ENCODE data around the gene NTN5.
"Not testable (repeated sequence)": the region's sequence is repeated elsewhere in the genome, so short reads cannot be mapped to it uniquely, and the experiment has no call there.

NTN5 gene

DNA sequence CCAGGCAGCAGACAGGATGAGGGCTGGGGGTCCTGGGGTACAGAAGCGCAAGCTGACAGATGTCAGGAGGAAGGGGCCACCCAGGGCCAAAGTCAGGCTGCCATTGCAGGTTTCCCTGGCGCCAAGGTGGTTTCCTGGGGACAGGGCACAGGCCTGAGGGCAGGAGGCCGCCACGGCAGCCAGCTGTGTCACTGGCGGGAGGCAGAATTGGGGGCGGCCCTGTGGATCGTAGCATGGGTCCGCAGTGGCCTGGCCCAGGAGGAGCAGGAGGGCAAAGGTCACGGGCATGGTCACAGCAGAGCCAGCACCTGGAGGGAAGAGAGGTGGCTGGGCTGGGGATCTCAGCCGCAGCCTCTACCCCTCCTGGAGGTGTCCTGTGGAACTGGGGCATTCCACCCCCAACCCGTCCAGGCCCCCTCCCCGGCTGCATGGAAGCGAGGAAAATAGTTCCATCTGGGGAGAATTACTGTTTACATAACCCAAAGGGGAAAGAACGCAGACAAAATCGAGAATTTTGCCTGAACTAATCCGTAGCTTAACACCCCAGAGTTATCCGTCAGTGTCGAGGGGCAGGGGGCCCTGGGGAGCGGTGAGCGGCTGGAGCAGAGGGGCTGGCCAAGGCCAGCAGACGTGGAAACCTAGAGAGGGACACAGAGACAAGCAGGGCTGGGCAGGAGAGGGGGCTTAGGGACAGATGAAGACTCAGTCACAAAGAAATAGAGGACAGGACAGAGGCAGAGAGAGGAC, 1.9 kb downstream of the NTN5 start:
- in situ Hi-C loops (cut with MboI; ENCODE audit: low sequenced_read_pairs): no loop called here

GRCh38 chr19:48669903-48670668, 2.7 kb downstream of the NTN5 start:
- in situ Hi-C loops (cut with MboI; ENCODE audit: low sequenced_read_pairs): no loop called here

- in situ Hi-C loops (cut with MboI; ENCODE audit: low sequenced_read_pairs): no loop called here
These were observed 4.1 kb downstream of the NTN5 start for GRCh38 chr19:48668761-48669160.

GRCh38 chr19:48668332-48668731, 4.5 kb downstream of the NTN5 start:
- in situ Hi-C loops (cut with MboI; ENCODE audit: low sequenced_read_pairs): no loop called here

GRCh38 chr19:48665786-48666185, 7.0 kb downstream of the NTN5 start:
- in situ Hi-C loops (cut with MboI; ENCODE audit: low sequenced_read_pairs): no loop called here

DNA sequence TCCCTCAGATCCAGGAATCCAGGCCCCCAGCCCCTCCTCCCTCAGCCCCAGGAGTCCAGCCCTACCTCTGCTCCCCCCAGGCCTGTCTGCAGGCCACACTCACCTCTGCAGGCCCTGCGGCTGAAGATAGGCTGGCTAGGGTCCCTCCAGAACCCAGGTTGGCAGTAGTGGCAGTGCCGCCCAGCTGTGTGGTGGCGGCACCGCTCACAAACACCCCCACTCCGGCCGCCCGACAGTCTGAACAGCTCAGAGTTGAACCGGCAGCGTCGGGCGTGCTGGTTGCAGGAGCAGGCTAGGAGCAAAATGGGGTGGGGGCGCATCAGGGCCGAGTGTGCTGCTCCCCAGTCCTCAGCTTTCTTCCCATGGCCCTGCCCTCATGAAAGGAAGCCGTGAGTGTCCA, 8.3 kb downstream of the NTN5 start:
- in situ Hi-C loops (cut with MboI; ENCODE audit: low sequenced_read_pairs): no loop called here

DNA sequence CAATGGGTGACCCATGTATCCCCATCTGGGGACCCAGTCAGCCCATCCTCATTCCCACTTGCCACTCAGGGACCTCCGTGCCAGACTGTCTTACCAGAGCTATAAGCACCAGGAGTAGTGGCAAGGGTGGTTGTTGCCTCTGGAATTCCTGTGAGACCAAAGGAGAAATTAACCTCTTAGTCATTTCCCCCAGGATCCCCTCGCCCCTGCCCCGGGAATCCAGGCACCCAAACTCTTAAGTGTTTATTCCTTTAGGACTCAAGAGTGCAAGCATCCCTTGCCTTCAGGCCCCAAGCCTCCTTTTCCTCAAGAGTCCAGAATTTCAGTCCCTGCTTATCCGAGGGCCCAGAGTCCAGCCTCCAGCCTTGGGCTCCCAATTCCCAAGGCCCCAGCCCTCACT, 9.2 kb downstream of the NTN5 start:
- in situ Hi-C loops (cut with MboI; ENCODE audit: low sequenced_read_pairs): no loop called here

GRCh38 chr19:48661711-48662090, 11.1 kb downstream of the NTN5 start:
- in situ Hi-C loops (cut with MboI; ENCODE audit: low sequenced_read_pairs): no loop called here

DNA sequence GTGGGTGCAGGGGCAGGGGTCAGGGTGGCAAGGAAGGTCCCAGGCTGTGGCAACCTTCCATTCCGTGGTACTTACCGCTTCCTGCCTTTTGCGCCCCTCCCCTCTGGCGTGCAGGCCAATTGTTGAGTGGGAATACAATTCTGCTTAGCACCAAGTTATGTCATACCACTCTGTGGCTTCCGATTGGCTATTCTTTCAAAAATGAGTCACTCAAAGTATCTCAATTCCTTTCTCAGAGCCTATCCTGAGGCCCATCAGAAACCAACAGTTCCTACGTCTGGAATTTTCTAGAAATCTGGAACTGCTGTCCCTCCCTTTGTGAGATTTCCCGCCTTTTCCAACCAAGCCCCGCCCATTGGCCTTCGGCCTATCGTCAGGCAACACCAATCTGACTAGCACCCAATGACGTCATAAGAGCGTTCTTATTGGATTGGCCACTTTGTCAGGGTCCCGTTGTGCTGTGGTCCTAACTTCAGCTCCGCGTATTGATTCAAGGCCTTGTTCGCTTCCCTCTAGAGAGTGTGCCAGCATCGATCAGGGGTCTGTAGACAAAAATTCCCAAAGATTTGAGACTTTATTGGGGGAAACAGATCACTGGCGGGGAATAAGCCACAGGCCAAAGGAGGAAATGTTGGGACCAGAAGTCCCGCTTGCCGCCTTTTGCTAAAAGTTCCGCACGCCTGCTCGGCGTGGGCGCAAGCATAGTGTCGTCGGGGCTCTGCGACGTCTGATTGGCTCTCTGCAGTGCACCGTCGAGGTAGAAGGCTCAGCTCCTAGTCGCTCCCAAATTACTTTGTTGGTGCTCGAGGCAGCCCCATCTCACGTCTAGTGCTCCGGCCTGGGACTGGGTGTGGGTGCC, 11.7 kb downstream of the NTN5 start:
- in situ Hi-C loops (cut with MboI; ENCODE audit: low sequenced_read_pairs): no loop called here

DNA sequence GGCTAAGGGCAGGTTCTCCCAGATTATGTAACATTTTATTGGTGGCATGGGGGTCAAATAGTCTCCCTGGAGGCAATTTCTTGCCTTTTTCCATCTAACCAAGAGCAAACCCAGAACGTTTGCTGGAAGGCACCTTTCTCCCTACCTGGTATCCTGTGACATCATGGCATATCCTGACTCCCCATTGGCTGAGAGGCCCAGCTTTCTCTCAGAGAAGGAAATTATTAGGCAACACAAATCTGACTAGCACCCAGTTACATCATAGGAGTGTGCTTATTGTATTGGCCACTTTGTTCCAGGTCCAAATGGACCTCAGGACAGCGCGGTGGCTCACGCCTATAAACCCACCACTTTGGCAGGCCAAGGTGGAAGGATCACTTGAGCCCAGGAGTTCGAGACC, 13.0 kb downstream of the NTN5 start:
- in situ Hi-C loops (cut with MboI; ENCODE audit: low sequenced_read_pairs): no loop called here

GRCh38 chr19:48658483-48658882, 14.3 kb downstream of the NTN5 start:
- in situ Hi-C loops (cut with MboI; ENCODE audit: low sequenced_read_pairs): no loop called here

- in situ Hi-C loops (cut with MboI; ENCODE audit: low sequenced_read_pairs): not testable (repeated sequence)
These were observed 15.0 kb downstream of the NTN5 start for GRCh38 chr19:48657828-48658227.

- in situ Hi-C loops (cut with MboI; ENCODE audit: low sequenced_read_pairs): no loop called here
These were observed 15.9 kb downstream of the NTN5 start for GRCh38 chr19:48656840-48657474.

GRCh38 chr19:48654299-48655059, 18.3 kb downstream of the NTN5 start:
- in situ Hi-C loops (cut with MboI; ENCODE audit: low sequenced_read_pairs): no loop called here

GRCh38 chr19:48651683-48652048, 21.2 kb downstream of the NTN5 start:
- in situ Hi-C loops (cut with MboI; ENCODE audit: low sequenced_read_pairs): no loop called here

DNA sequence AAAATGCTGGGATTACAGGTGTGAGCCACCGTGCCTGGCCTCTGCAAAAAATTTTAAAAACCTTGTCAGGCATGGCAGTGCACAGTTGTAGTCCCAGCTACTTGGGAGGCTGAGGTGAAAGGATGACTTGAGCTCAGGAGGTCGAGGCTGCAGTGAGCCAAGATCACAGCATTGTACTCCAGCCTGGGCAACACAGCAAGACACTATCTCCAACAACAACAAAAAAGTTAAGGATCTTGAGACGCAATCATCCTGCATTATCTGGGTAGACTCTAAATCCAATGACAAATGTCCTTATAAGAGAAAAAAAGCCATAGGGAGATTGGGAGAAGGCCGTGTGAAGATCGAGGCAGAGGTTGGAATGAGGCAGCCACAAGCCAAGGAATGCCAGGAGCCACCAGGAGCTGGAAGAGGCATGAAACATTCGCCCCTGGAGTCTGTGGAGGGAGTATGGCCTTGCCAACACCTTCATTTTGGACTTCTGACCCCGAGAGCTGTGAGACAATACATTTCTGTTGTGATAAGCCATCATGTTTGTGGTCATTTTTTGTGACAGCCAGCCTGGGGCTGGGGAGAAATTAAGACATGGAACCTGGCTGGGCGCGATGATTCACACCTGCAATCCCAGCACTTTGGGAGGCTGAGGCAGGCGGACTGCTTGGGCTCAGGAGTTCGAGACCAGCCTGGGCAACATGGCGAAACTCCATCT, 21.7 kb downstream of the NTN5 start:
- in situ Hi-C loops (cut with MboI; ENCODE audit: low sequenced_read_pairs): no loop called here

- in situ Hi-C loops (cut with MboI; ENCODE audit: low sequenced_read_pairs): loop anchor here (10.0 kb wide), 1 partner anchor 187 kb away; the partner anchor contains the start of gene HSD17B14
These were observed 24.7 kb downstream of the NTN5 start for GRCh38 chr19:48648134-48648533.

GRCh38 chr19:48646722-48647216, 26.0 kb downstream of the NTN5 start:
- in situ Hi-C loops (cut with MboI; ENCODE audit: low sequenced_read_pairs): loop anchor here (10.0 kb wide), 1 partner anchor 188 kb away; the partner anchor contains the start of gene HSD17B14

DNA sequence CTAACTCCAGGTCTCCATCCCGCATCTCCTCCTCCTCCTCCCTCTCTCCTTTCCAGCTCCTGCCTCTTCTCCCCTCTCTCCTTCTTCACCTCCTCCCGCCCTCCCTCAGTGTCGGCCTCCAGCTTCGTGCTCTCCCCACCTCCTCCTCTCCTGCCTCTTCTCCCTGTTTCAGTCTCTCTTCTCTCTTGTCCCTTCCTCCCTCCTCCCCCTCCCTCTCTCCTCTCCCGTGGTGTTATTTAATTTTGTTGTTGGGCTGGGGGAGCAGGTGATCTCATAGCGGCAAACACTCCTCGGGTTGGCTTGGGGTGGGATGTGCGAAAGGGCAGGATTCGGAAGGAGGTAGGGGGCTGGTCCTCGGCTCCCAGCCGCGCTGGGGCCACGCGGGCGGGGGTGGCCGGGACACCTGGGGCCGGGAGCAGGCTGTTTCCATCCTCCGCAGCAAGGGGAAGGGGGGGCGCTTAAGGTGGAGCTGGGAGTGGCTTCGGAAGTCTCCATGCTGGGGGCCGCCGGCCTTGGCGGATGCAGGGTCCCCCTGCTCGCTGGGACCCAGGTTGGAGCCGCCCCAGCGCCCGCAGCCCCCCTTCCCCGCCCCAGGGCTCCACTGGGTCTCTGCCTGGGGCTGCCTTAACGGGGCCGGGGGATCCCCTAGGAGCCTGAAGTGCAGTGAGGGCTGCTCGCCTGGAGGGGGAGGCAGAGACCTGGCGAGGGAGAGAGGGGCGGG, 26.7 kb downstream of the NTN5 start, which contains the start of gene CA11:
TSS of gene CA11 (minus strand) at position 187 of the 721 bp plus-strand sequence. CDS start 555 bp downstream, outside the sequence.
- in situ Hi-C loops (cut with MboI; ENCODE audit: low sequenced_read_pairs): loop anchor here (10.0 kb wide), 1 partner anchor 189 kb away; the partner anchor contains the start of gene HSD17B14

Data from HL-60/S4 (cell line).